H1 (cell line): ENCODE measurements around the gene NELL1. TPM values are rescaled to one million over a fixed set of nuclear protein-coding genes. Genes with fewer than 3 reads are reported as not detected.

Experiments used
- CTCF ChIA-PET: fragments of 300-600 bp; sonication (Branson Sonifier 250); formaldehyde crosslinking; loops from one replicate; lab custom pipeline; 2021; ENCODE audit not compliant: partially characterized antibody; lab: Charles Lee
- POLR2A ChIA-PET: fragments of 300-600 bp; sonication (Branson Sonifier 250); formaldehyde crosslinking; loops from one replicate; lab custom pipeline; 2021; ENCODE audit warnings: inconsistent platforms; ENCODE audit not compliant: partially characterized antibody; lab: Charles Lee
- DNase-seq, 2 experiments: peaks; one replicate each; pipeline versions ENCODE4 v3.0.0 to v3.0.0-alpha.2; 2010 to 2022; ENCODE audit warnings: low spot score in 2 of 2, low read depth in 1 of 2, mixed read lengths in 1 of 2
- FAIRE-seq: peaks from 2 replicates; lab custom pipeline; 2011; peaks lifted over from hg19 to GRCh38; lab: Jason Lieb, UNC
- H2AFZ ChIP-seq: 2 replicates; pipeline ENCODE4 v1.8.1; 2012; ENCODE audit warnings: low read length, inconsistent platforms
- H2AK5ac ChIP-seq: 2 replicates; pipeline ENCODE4 v1.6.1; 2013; ENCODE audit warnings: low read depth, low read length
- H2BK120ac ChIP-seq: replicated peaks from 2 replicates; pipeline ENCODE3; 2013; ENCODE audit warnings: low read depth, low read length, inconsistent platforms
- H2BK12ac ChIP-seq: 2 replicates; pipeline ENCODE4 v1.6.1; 2013; ENCODE audit warnings: low read depth, low read length
- H2BK15ac ChIP-seq: 2 replicates; pipeline ENCODE4 v1.6.1; 2013; ENCODE audit warnings: low read length
- H2BK20ac ChIP-seq: 2 replicates; pipeline ENCODE4 v1.6.1; 2013; ENCODE audit warnings: low read length
- H2BK5ac ChIP-seq: 2 replicates; pipeline ENCODE4 v1.6.1; 2013; ENCODE audit warnings: low read depth, low read length
- H3K14ac ChIP-seq: 2 replicates; pipeline ENCODE4 v1.6.1; 2013; ENCODE audit warnings: inconsistent platforms; ENCODE audit not compliant: insufficient read length
- H3K18ac ChIP-seq: 2 replicates; pipeline ENCODE4 v1.6.1; 2013; ENCODE audit warnings: low read length; ENCODE audit errors: extremely low read depth
- H3K23ac ChIP-seq: 2 replicates; pipeline ENCODE4 v1.6.1; 2013; ENCODE audit warnings: inconsistent platforms; ENCODE audit not compliant: insufficient read length
- H3K23me2 ChIP-seq: 2 replicates; pipeline ENCODE4 v1.6.1; 2013; ENCODE audit warnings: low read depth, low read length
- H3K27ac ChIP-seq: 2 replicates; pipeline ENCODE4 v1.6.1; 2011; ENCODE audit warnings: low read depth, low read length, inconsistent platforms
- H3K27me3 ChIP-seq, 4 experiments: replicated peaks in 1 of 4; 1 replicate in 1 of 4; 2 replicates in 3 of 4; pipeline versions ENCODE4 v1.6.1 to v1.8.1; 2011 to 2013; ENCODE audit warnings: low read length in 3 of 4, mild to moderate bottlenecking in 3 of 4, inconsistent platforms in 2 of 4, mixed read lengths in 2 of 4, moderate library complexity in 1 of 4; ENCODE audit not compliant: control insufficient read depth in 3 of 4, insufficient read depth in 3 of 4; ENCODE audit errors: extremely low read depth in 1 of 4
- H3K36me3 ChIP-seq, 4 experiments: 2 replicates each; pipeline versions ENCODE4 v1.6.1 to v1.8.1; 2011 to 2013; ENCODE audit warnings: mild to moderate bottlenecking in 4 of 4, low read length in 3 of 4, moderate library complexity in 2 of 4, control low read depth in 1 of 4, inconsistent platforms in 1 of 4; ENCODE audit not compliant: insufficient read depth in 4 of 4, control insufficient read depth in 2 of 4
- H3K4ac ChIP-seq: replicated peaks from 2 replicates; pipeline ENCODE3; 2013; ENCODE audit warnings: low read length, low read depth, mixed read lengths, inconsistent platforms; ENCODE audit not compliant: insufficient read length
- H3K4me1 ChIP-seq, 4 experiments: replicated peaks in 1 of 4; 1 replicate in 1 of 4; 2 replicates in 3 of 4; pipeline versions ENCODE4 v1.6.1 to v1.8.1; 2011 to 2013; ENCODE audit warnings: low read length in 3 of 4, inconsistent platforms in 2 of 4, mixed read lengths in 1 of 4; ENCODE audit not compliant: insufficient read depth in 4 of 4, control insufficient read depth in 3 of 4
- H3K4me2 ChIP-seq, 2 experiments: 2 replicates each; pipeline versions ENCODE4 v1.6.1 to v1.8.1; 2011 to 2013; ENCODE audit warnings: low read depth in 2 of 2, low read length in 2 of 2, control low read depth in 1 of 2, inconsistent platforms in 1 of 2, mild to moderate bottlenecking in 1 of 2; ENCODE audit not compliant: insufficient read depth in 1 of 2
- H3K4me3 ChIP-seq, 4 experiments: fragments of 200-600, 300-600 bp in 1 of 4; sonication (generic), shearing (Covaris generic), sonication (Bioruptor Twin) in 1 of 4; 2 replicates each; pipeline versions ENCODE4 v1.5.1 to v1.8.1; 2011 to 2016; ENCODE audit warnings: low read length in 4 of 4, low read depth in 3 of 4, control low read depth in 2 of 4, inconsistent platforms in 2 of 4, mild to moderate bottlenecking in 2 of 4, mixed read lengths in 1 of 4, moderate library complexity in 1 of 4; ENCODE audit not compliant: insufficient read depth in 2 of 4; ENCODE audit errors: extremely low read depth in 1 of 4
- H3K56ac ChIP-seq: replicated peaks from 2 replicates; pipeline ENCODE3; 2013; ENCODE audit warnings: low read depth, mild to moderate bottlenecking, mixed read lengths, low read length, inconsistent platforms; ENCODE audit not compliant: insufficient read length
- H3K79me1 ChIP-seq: 2 replicates; pipeline ENCODE4 v1.6.1; 2013; ENCODE audit warnings: low read depth, low read length, control low read depth
- H3K79me2 ChIP-seq, 2 experiments: 2 replicates each; pipeline versions ENCODE4 v1.6.1 to v1.8.1; 2012 to 2013; ENCODE audit warnings: low read length in 2 of 2, mild to moderate bottlenecking in 2 of 2, inconsistent platforms in 1 of 2; ENCODE audit not compliant: insufficient read depth in 2 of 2, control insufficient read depth in 1 of 2
- H3K9ac ChIP-seq, 4 experiments: replicated peaks in 1 of 4; 1 replicate in 1 of 4; 2 replicates in 3 of 4; pipeline versions ENCODE4 v1.6.1 to v1.8.1; 2011 to 2013; ENCODE audit warnings: low read depth in 3 of 4, low read length in 3 of 4, control low read depth in 2 of 4, mild to moderate bottlenecking in 2 of 4, moderate library complexity in 2 of 4, inconsistent platforms in 1 of 4; ENCODE audit errors: extremely low read depth in 1 of 4
- H3K9me3 ChIP-seq, 2 experiments: 2 replicates each; pipeline versions ENCODE4 v1.6.1 to v1.8.1; 2012 to 2013; ENCODE audit warnings: mild to moderate bottlenecking in 2 of 2, moderate library complexity in 2 of 2, control low read depth in 1 of 2, inconsistent platforms in 1 of 2, low read depth in 1 of 2, low read length in 1 of 2, mixed read lengths in 1 of 2; ENCODE audit not compliant: insufficient read depth in 2 of 2
- H4K20me1 ChIP-seq, 2 experiments: replicated peaks in 1 of 2; 2 replicates each; pipeline versions ENCODE3 to v1.8.1; 2011 to 2013; ENCODE audit warnings: inconsistent platforms in 2 of 2, low read length in 2 of 2, mild to moderate bottlenecking in 1 of 2; ENCODE audit not compliant: insufficient read depth in 2 of 2, control insufficient read depth in 1 of 2
- H4K5ac ChIP-seq: 2 replicates; pipeline ENCODE4 v1.6.1; 2013; ENCODE audit warnings: low read length, low read depth, mixed read lengths, inconsistent platforms; ENCODE audit not compliant: insufficient read length
- H4K8ac ChIP-seq: 2 replicates; pipeline ENCODE4 v1.8.0; 2013; ENCODE audit warnings: mild to moderate bottlenecking, moderate library complexity, low read length, inconsistent platforms; ENCODE audit not compliant: insufficient read depth; ENCODE audit errors: extremely low read depth
- H4K91ac ChIP-seq: replicated peaks from 2 replicates; pipeline ENCODE3; 2013; ENCODE audit warnings: low read length, mixed read lengths, inconsistent platforms; ENCODE audit not compliant: insufficient read length
- ASH2L ChIP-seq: fragments of 200-600, 300-600 bp; sonication (generic); IDR thresholded peaks from one replicate; pipeline ENCODE4 v1.7.1; 2017; ENCODE audit warnings: low read length
- BRCA1 ChIP-seq: IDR thresholded peaks from 2 replicates; pipeline ENCODE4 v1.6.1; 2012; ENCODE audit warnings: low read depth, low read length, improper control_type of control experiment
- CHD1 ChIP-seq: IDR thresholded peaks from 2 replicates; pipeline ENCODE4 v1.6.1; 2012; ENCODE audit warnings: low read depth, low read length, improper control_type of control experiment
- GABPA ChIP-seq: IDR thresholded peaks from 2 replicates; pipeline ENCODE4 v1.6.1; 2011; ENCODE audit warnings: mild to moderate bottlenecking, low read length, moderate library complexity, borderline replicate concordance; ENCODE audit not compliant: insufficient read depth
- HDAC6 ChIP-seq: IDR thresholded peaks from one replicate; pipeline ENCODE4 v1.7.1; 2012; ENCODE audit warnings: low read depth, mild to moderate bottlenecking, inconsistent platforms, low read length, moderate library complexity
- JUN ChIP-seq: IDR thresholded peaks from 2 replicates; pipeline ENCODE4 v1.6.1; 2011; ENCODE audit warnings: low read depth, mild to moderate bottlenecking, improper control_type of control experiment, low read length
- NRF1 ChIP-seq: IDR thresholded peaks from 2 replicates; pipeline ENCODE4 v1.6.1; 2011; ENCODE audit warnings: mild to moderate bottlenecking, low read depth, low read length, improper control_type of control experiment
- PHF8 ChIP-seq: fragments of 200-600 bp; sonication (generic); conservative IDR thresholded peaks from 2 replicates; pipeline ENCODE4 v1.7.1; 2012; ENCODE audit warnings: low read depth, mild to moderate bottlenecking, inconsistent platforms, low read length, moderate library complexity
- RAD21 ChIP-seq, 2 experiments: IDR thresholded peaks in 1 of 2; conservative IDR thresholded peaks in 1 of 2; 2 replicates each; pipeline ENCODE4 v1.6.1; 2011; ENCODE audit warnings: low read depth in 2 of 2, low read length in 2 of 2, improper control_type of control experiment in 1 of 2, inconsistent platforms in 1 of 2, mild to moderate bottlenecking in 1 of 2, moderate library complexity in 1 of 2
- RNF2 ChIP-seq: fragments of 200-900, 300-1000 bp; sonication (generic); IDR thresholded peaks from 2 replicates; pipeline ENCODE4 v1.7.1; 2016; ENCODE audit warnings: borderline replicate concordance, low read depth, mild to moderate bottlenecking, antibody characterized with exemption, low read length; ENCODE audit not compliant: poor library complexity, severe bottlenecking; ENCODE audit errors: missing control alignments
- SP1 ChIP-seq: IDR thresholded peaks from 2 replicates; pipeline ENCODE4 v1.6.1; 2011; ENCODE audit warnings: low read depth, low read length
- SP4 ChIP-seq: IDR thresholded peaks from 2 replicates; pipeline ENCODE4 v1.6.1; 2012; ENCODE audit warnings: low read length, inconsistent platforms
- SRF ChIP-seq: IDR thresholded peaks from 2 replicates; pipeline ENCODE4 v1.6.1; 2011; ENCODE audit warnings: mild to moderate bottlenecking, low read depth, low read length, moderate library complexity
- TCF12 ChIP-seq: IDR thresholded peaks from 2 replicates; pipeline ENCODE4 v1.6.1; 2011; ENCODE audit warnings: low read depth, mild to moderate bottlenecking, low read length
- ZNF274 ChIP-seq: IDR thresholded peaks from 2 replicates; pipeline ENCODE4 v1.7.0; 2012; ENCODE audit warnings: low read length, borderline replicate concordance; ENCODE audit errors: extremely low read depth
- WGBS, 2 experiments: shearing (Covaris generic) in 1 of 2; methylation state at CpG; one replicate each; pipeline versions ENCODE4 v1.1.6 to v1.1.7; 2013 to 2015; ENCODE audit warnings: low lambda C conversion rate in 2 of 2, mixed read lengths in 2 of 2, inconsistent platforms in 1 of 2, low coverage in 1 of 2, missing lambda C conversion rate in 1 of 2; ENCODE audit not compliant: insufficient replicate concordance in 2 of 2, insufficient coverage in 1 of 2, insufficient read length in 1 of 2; ENCODE audit errors: extremely low coverage in 1 of 2, missing lambda C conversion rate in 1 of 2; 5-methylcytosine and 5-hydroxymethylcytosine counted together
- polyA plus RNA-seq, 7 experiments: library from polyadenylated mRNA; depleted of rRNA in 3 of 7; stranded (reverse) in 5 of 7; unstranded in 2 of 7; fragments of >200 nt in 5 of 7; fragments of 200-250 nt in 2 of 7; gene quantifications; 1 replicate in 5 of 7; 2 replicates in 1 of 7; 4 replicates in 1 of 7; pipeline versions ENCODE4 v1.2.1 to v1.2.3, GENCODE V29; 2011 to 2013; ENCODE audit warnings: missing spikeins in 2 of 7, mixed read lengths in 2 of 7
- total RNA-seq: library from RNA; stranded (reverse); fragmentation: NEBNext Ultra II Directional; extraction: Animal tissue kit (Norgen Biotek cat#: 25700); gene quantifications from 2 replicates; pipeline ENCODE4 v1.2.1, GENCODE V29; 2021

NELL1 gene
- total and polyA plus RNA-seq, 2 of the 8 experiments (the other 6 are each of a cell fraction or from before 2014, with no cell fraction given), result 0.21 TPM; not detected in 1

- Histone ChIP-seq H3K4me3 (no peak overlapping the region), H3K9me3 (no peaks in the 10 kb centered on the region), H3K4ac (no peak overlapping the region), H3K56ac (no peak overlapping the region), H3K14ac (no peak overlapping the region), H3K4me2 (no peak overlapping the region), H4K5ac (no peak overlapping the region), H3K36me3 (no peaks in the 10 kb centered on the region), H2BK120ac (no peak overlapping the region), H3K23me2 (no peaks in the 10 kb centered on the region; the same call in 1 of the 2 replicates), H2BK5ac (no peak overlapping the region), H3K23ac (no peak overlapping the region), H3K9ac (no peak overlapping the region), H3K79me1 (no peaks in the 10 kb centered on the region), H2BK12ac (no peak overlapping the region), H2BK20ac (no peak overlapping the region), H4K20me1 (no peaks in the 10 kb centered on the region), H3K27ac (no peak overlapping the region), H3K4me1 (peaks cover 0 to 3% (median 0%) of the 10 kb centered on the region in 4 experiments; a peak in 1 of 7 replicates), H3K27me3 (no peaks in the 10 kb centered on the region), H3K18ac (no peak overlapping the region), H3K79me2 (no peaks in the 10 kb centered on the region), H2BK15ac (no peak overlapping the region), H2AK5ac (no peak overlapping the region), H2AFZ (no peak overlapping the region), H4K91ac (no peak overlapping the region), H4K8ac (no peak overlapping the region)
- ChIA-PET POLR2A (interaction anchor here (1.0 kb wide), 1 partner anchor 15 kb away, joined by 3 read pairs; no protein-coding TSS in a partner anchor), CTCF (interaction anchor here (1.0 kb wide), 1 partner anchor 9 kb away, joined by 5 read pairs; no protein-coding TSS in a partner anchor)
- no peak for DNase-seq
- 92% methylated on average over 2 of the region's 2 CpGs; no CpG with 5 or more reads in 1 of the 2 experiments for WGBS, 2 experiments
- no peak for FAIRE-seq
- TF ChIP-seq SP4, result no peak
- no peak for TF ChIP-seq GABPA
- no peak for TF ChIP-seq CHD1
- TF ChIP-seq SRF, result no peak
- TF ChIP-seq RAD21 (IDR thresholded peaks at IDR 0.05 in 1 of 2, conservative IDR thresholded peaks at IDR 0.05 in 1 of 2; ENCODE audit: low read depth in 2 of 2, low read length in 2 of 2), result no peak
- no peak for TF ChIP-seq SP1
- no peak for TF ChIP-seq TCF12
- no peak for TF ChIP-seq JUN
- no peak for TF ChIP-seq BRCA1
- no peak for TF ChIP-seq ASH2L
- TF ChIP-seq ZNF274, result no peak
- TF ChIP-seq HDAC6, result no peak
- no peak for TF ChIP-seq RNF2
- no peak for TF ChIP-seq NRF1
- TF ChIP-seq PHF8, result no peak
Observed at GRCh38 chr11:21174781-21175180, 505.4 kb downstream of the NELL1 start.
